HG02970 (cell line): ENCODE measurements around the gene CRYGA.
"Not testable (repeated sequence)": the region's sequence is repeated elsewhere in the genome, so short reads cannot be mapped to it uniquely, and the experiment has no call there.

ENCODE experiments used
- ATAC-seq: cut with Tn5 transposase; IDR thresholded peaks from one replicate; pipeline ENCODE4 v1.9.1; 2021; ENCODE audit warnings: mild to moderate bottlenecking, moderate library complexity, moderate number of reproducible peaks; ENCODE audit not compliant: unreplicated experiment, low FRiP score

CRYGA gene

DNA sequence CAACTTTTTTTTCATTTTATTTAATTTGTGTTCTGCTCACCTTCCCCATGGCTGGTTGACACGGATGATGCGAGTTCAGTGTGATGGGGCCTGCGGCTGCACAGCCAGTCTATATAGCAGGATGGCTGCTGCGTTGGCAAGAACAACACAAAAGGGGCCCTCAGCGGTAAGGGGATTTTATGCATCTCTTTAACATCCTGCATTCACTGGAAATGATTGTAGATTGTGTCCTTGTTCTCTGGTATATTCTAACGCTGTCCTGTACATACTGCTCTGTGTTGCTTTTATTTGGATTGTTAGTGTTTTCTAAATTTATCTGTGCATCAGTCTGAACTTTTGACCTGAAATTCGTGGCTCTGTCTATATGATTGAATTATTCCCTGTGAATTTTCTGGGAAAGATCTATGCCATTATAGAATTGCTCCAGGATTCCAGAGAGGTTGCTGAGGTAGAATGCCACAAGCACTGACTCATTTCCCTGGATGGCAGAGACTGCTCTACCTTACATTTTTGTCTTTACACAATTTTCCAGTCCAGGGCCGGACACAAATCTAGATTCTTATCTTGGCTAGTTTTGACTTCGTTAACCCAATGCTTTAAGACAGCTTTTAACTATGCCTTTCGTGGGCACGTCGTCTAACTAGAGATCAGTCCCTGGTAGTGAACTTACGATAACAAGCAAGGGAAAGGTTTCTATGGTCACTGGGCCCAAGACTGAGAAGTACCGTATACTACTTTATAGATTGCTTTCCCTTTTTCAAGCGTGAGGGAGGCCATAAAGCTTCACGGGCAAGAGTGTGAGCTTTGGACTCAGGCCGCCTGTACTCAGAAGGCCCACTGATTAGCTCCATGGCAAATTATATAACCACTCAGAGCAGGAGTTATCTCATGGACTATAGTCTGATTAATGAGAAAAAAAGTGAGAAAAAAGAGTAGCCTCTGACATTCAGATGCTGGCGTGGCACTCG lies 33.4 kb downstream of the CRYGA start, which contains the start of gene CRYGC:
CRYGC (minus strand) TSS at position 85 of the 968 bp plus-strand sequence; CDS start at position 49, 36 bp downstream.
- ATAC-seq, result no peak

DNA sequence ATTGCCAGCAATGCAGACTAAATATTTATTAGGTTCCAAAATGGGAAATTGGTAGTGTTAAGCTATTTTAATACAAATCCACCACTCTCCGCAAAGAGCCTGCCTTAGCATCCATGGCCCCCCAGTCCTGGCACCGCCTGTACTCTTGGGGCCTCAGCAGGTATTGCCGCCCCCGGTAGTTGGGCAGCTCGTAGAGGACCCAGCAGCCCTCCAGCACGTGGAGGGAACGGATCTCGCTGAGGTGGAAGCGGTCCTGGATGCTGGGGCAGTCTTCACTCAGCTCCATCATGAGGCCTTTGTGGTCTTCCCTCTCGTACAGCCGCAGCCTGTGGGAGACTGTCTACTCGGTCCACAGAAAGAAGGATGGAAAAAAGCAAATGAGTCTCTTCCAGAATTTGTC lies 35.3 kb downstream of the CRYGA start:
- no peak for ATAC-seq

DNA sequence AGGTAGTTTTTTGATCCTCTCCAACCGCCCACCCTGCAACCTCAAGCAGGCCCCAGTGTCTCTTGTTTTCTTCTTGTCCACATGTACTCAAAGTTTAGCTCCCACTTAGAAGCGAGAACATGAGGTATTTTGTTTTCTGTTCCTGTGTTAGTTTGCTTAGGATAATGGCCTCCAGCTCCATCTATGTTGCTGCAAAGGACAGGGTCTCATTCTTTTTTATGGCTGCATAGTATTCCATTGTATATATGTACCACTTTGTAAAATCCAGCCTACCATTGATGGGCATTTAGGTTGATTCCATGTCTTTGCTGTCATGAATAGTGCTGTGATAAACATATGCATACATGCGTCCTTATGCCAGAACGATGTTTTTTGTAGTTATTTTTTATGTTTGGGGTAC lies 36.3 kb downstream of the CRYGA start:
- ATAC-seq, result no peak

DNA sequence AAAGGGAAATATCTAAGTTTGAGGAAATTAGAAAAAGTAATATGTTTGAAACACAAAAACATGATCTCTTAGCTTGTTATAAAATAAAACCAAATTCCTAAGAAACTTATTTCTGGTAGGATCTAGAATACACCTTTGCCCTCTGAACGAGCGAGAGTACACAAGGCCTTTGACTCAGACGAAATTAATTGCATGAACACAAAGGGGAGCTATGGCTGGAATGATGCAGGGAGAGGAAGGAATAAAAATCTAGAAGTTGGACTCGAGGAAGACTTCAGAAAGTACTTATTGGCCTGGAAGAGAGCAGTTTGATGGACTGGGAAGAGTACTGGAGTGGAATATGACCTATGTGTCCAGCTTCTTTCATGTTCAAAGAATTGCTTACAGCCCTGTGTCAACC lies 38.1 kb downstream of the CRYGA start:
- ATAC-seq, result no peak

DNA sequence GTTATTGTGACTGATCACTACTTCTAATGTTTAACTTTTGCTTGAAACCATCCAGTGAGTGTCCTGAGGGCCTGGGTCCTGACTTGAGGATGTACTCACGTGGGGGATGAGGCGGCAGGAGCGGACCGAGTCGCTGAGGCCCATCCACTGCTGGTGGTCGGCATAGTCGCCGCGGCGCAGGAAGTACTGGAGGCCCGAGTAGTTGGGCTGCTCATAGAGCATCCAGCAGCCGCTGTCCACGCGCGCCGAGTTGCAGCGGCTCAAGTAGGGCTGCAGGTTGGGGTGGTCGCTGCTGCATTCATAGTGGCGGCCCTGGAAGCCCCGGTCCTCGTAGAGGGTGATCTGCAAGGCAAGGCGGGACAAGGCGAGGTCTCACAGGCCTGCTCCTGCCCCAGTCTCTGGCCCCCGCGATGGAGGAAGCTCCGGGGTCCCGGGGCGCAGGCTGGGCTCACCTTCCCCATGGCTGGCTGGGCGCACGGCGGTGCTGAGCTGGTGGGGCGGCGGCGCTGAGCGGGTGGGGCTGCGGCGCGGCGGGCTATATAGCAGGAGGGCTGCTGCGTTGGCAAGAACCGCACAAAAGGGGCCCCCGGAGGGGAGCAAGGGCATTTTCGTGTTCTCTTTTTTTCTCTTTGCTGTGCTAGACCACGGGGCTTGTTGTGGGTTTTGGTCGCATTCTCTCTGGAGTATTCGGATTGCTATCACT lies 39.2 kb downstream of the CRYGA start, which contains the start of gene CRYGD:
CRYGD (minus strand) TSS at position 512 of the 703 bp plus-strand sequence; CDS start at position 461, 51 bp downstream.
- ATAC-seq, result not testable (repeated sequence)

DNA sequence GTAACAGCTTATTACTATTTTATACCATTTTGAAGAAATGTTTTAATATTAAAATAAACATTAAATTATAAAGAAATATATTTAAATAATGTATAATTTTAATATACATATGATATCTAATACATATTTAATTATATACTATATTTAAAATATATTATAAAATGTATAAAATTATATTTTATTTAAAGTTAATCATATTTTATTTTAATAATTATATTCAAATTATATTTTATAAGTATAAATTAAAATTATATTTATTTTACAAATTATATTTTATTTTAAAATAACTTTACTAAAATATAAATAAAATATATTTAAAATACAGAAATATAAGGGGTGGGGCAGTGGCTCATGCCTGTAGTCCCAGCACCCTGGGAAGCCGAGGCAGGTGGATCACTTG lies 41.1 kb downstream of the CRYGA start:
- no peak for ATAC-seq

DNA sequence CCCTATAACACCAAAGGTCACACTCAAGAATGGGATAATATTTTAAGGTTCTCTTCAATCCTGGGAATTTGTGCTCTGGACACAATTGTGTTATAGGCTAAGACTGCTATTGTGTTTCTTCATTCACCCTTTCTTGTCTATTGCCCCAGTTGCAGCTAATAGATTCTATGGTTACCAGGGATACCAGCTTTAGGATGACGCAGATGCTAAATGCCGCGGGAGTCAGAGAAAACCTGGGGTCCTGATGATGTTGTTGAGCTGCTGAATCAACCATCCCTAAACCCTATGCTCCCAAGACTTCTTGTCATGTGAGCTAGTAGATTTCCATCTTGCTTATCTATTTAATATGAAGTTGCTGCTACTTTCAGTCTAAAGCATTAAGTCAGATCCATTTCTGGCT lies 44.5 kb downstream of the CRYGA start:
- ATAC-seq, result no peak

DNA sequence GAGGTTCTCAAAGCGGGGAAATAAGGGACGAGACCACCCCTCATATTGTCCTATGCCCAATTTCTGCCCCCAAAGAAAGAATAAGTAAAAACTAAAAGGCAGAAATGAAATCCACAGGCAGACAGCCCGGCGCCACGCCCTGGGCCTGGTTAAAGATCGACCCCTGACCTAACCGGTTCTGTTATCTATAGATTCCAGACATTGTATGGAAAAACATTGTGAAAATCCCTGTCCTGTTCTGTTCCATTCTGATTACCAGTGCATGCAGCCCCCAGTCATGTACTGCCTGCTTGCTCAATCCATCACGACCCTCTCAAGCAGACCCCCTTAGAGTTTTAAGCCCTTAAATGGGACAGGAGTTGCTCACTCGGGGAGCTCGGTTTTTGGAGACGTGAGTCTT lies 46.0 kb downstream of the CRYGA start:
- ATAC-seq, result not testable (repeated sequence)

DNA sequence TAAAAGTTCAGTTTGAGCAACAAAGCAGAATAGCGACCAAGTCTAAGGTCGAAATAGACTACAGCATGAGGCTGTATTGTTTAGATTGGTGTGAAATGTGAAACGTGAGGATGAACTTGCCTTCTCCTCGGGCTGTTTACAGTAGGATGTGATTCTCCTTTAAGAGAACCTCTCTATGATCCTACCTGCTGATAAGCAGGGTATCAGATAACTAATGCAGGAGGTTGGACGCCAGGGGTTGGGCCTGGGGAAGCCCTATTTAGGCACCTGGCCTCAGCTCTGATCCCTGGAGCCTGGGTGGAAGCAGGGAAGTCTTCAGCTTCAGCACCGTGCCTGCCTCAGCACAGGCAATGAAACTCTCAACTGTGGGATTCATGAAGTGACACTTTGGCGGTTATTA lies 50.4 kb downstream of the CRYGA start:
- ATAC-seq, result no peak

DNA sequence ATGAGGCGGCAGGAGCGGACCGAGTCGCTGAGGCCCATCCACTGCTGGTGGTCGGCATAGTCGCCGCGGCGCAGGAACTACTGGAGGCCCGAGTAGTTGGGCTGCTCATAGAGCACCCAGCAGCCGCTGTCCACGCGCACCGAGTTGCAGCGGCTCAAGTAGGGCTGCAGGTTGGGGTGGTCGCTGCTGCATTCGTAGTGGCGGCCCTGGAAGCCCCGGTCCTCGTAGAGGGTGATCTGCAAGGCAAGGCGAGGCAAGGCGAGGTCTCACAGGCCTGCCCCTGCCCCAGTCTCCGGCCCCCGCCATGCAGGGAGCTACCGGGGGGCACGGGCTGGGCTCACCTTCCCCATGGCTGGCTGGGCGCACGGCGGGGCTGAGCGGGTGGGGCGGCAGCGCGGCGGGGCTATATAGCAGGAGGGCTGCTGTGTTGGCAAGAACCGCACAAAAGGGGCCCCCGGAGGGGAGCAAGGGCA lies 51.1 kb downstream of the CRYGA start:
- not testable (repeated sequence) for ATAC-seq
